Lung (tissue), 12 donors: ENCODE data around the gene CETN3. TPM values are rescaled to one million over a fixed set of nuclear protein-coding genes. Genes with fewer than 3 reads are reported as not detected.

Source experiments
- ATAC-seq: fragments of 200-7000 bp; cut with Tn5 transposase; one replicate; pipeline ENCODE4 v1.9.1; 2020; ENCODE audit warnings: moderate number of reproducible peaks; ENCODE audit not compliant: insufficient read depth, low FRiP score
- DNase-seq, 3 donors: peaks; one replicate each; pipeline ENCODE4 v3.0.0-alpha.2; 2013 to 2017
- H3K27ac ChIP-seq, 2 donors: one replicate each; pipeline ENCODE4 v1.5.1; 2013; ENCODE audit warnings: mild to moderate bottlenecking in 2 of 2, moderate library complexity in 2 of 2, control low read depth in 1 of 2, inconsistent platforms in 1 of 2, low read depth in 1 of 2, low read length in 1 of 2
- H3K27me3 ChIP-seq, 3 donors: one replicate each; pipeline ENCODE4 v1.5.1; 2013; ENCODE audit warnings: low read length in 2 of 3; ENCODE audit not compliant: control insufficient read depth in 3 of 3, insufficient read depth in 3 of 3
- H3K36me3 ChIP-seq, 4 donors: one replicate each; pipeline ENCODE4 v1.5.1; 2013; ENCODE audit warnings: low read length in 4 of 4, mild to moderate bottlenecking in 1 of 4, moderate library complexity in 1 of 4; ENCODE audit not compliant: control insufficient read depth in 4 of 4, insufficient read depth in 4 of 4
- H3K4me1 ChIP-seq, 5 donors: one replicate each; pipeline ENCODE4 v1.5.1; 2013; ENCODE audit warnings: low read length in 5 of 5, mild to moderate bottlenecking in 2 of 5, moderate library complexity in 1 of 5; ENCODE audit not compliant: control insufficient read depth in 5 of 5, insufficient read depth in 5 of 5
- H3K4me3 ChIP-seq: one replicate; pipeline ENCODE4 v1.5.1; 2013; ENCODE audit warnings: mild to moderate bottlenecking, control low read depth, moderate library complexity
- H3K9ac ChIP-seq, 2 donors: one replicate each; pipeline ENCODE4 v1.5.1; 2013; ENCODE audit warnings: low read length in 2 of 2, control low read depth in 1 of 2; ENCODE audit not compliant: insufficient read depth in 1 of 2
- H3K9me3 ChIP-seq, 4 donors: one replicate each; pipeline ENCODE4 v1.5.1; 2013; ENCODE audit warnings: low read length in 3 of 4, mild to moderate bottlenecking in 1 of 4, moderate library complexity in 1 of 4; ENCODE audit not compliant: control insufficient read depth in 4 of 4, insufficient read depth in 3 of 4
- WGBS, 2 donors: extraction: QIAGEN DNeasy Blood & Tissue Kit; methylation state at CpG; one replicate each; pipeline ENCODE4 v1.1.7; 2013; 5-methylcytosine and 5-hydroxymethylcytosine counted together
- polyA plus RNA-seq, 2 donors: library from polyadenylated mRNA; stranded (reverse); fragments of 200-250 nt; gene quantifications; one replicate each; pipeline ENCODE4 v1.2.1, GENCODE V29; 2013
- total RNA-seq, 2 donors: library from RNA; depleted of rRNA in 1 of 2; stranded (reverse); fragments of >200 nt in 1 of 2; gene quantifications; one replicate each; pipeline ENCODE4 v1.2.1, GENCODE V29; 2014 to 2021
- TF ChIP-seq, protein P1 (sequence below): IDR thresholded peaks from 2 replicates; pipeline ENCODE4 v1.5.1; 2012; ENCODE audit warnings: mild to moderate bottlenecking; ENCODE audit errors: control extremely low read depth, extremely low read depth
- donor health status: control.
- donor health status: control.
- donor health status: Bipolar disorder and iron deficiency.
- donor health status: healthy.
- donor health status: DM: yes; HTN: yes; CAD: no.

Gene CETN3
- total and polyA plus RNA-seq, 4 donors: 15.7 to 43.8 (median 22.0) TPM

DNA sequence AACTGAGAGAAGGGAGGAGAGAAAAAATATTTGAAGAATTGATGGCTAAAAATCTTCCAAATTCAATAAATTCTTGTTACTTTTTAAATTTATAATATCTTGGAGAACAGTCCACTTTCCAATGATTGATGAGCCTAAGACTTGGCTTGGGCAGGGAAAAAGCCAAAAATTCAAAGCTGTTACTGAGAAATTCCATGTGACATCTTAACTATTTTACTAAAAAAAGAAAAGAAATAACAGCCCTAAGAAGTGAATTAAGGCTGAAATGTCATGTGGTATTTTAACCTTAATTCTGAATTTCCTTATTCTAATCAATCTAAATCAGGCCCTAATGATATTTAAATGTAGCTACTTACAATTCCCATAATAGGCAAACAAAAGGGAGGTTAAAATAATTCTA, 53.4 kb downstream of the CETN3 start:
- Histone ChIP-seq H3K27me3 (no peaks in the 10 kb centered on the region), H3K36me3 (no peaks in the 10 kb centered on the region), H3K4me3 (no peak overlapping the region), H3K9ac (no peak overlapping the region), H3K9me3 (peaks cover 0 to 3% (median 0%) of the 10 kb centered on the region in 4 donors), H3K27ac (no peak overlapping the region), H3K4me1 (peaks cover 0 to 13% (median 0%) of the 10 kb centered on the region in 5 donors)
- DNase-seq (peak in 2 of 3 donors; percentile 72 to 86), ATAC-seq (no peak)
- TF ChIP-seq, protein P1, sequence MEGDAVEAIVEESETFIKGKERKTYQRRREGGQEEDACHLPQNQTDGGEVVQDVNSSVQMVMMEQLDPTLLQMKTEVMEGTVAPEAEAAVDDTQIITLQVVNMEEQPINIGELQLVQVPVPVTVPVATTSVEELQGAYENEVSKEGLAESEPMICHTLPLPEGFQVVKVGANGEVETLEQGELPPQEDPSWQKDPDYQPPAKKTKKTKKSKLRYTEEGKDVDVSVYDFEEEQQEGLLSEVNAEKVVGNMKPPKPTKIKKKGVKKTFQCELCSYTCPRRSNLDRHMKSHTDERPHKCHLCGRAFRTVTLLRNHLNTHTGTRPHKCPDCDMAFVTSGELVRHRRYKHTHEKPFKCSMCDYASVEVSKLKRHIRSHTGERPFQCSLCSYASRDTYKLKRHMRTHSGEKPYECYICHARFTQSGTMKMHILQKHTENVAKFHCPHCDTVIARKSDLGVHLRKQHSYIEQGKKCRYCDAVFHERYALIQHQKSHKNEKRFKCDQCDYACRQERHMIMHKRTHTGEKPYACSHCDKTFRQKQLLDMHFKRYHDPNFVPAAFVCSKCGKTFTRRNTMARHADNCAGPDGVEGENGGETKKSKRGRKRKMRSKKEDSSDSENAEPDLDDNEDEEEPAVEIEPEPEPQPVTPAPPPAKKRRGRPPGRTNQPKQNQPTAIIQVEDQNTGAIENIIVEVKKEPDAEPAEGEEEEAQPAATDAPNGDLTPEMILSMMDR: no peak

DNA sequence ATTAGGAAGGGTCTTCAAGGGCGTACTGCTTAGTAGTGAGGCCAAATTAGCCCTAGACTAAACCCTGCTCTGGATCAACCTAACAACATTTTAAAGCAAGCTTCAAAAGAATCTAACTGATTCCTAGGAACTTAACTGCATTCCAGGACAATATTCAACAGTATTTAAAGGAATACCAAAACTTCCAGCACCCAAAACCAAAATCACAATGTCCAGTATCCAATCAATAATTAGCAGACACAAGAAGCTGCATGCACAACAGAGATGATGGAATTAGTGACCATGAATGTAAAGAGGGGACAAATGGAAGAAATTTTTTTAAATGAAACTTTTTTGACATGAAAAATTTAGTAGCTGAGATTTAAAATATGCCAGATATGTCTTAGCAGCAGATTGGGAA, 53.9 kb downstream of the CETN3 start:
- H3K9ac ChIP-seq: no peak overlapping the region
- H3K4me1 ChIP-seq: peaks cover 0 to 13% (median 0%) of the 10 kb centered on the region in 5 donors
- no peak overlapping the region for H3K27ac ChIP-seq
- no peaks in the 10 kb centered on the region for H3K36me3 ChIP-seq
- H3K9me3 ChIP-seq: peaks cover 0 to 3% (median 0%) of the 10 kb centered on the region in 4 donors
- no peak overlapping the region for H3K4me3 ChIP-seq
- DNase-seq: peak in 1 of 3 donors; percentile 2
- H3K27me3 ChIP-seq: no peaks in the 10 kb centered on the region
- TF ChIP-seq, protein P1: no peak
- 90 to 95% methylated on average over 1 of the region's 1 CpG for WGBS, 2 donors
- no peak for ATAC-seq

DNA sequence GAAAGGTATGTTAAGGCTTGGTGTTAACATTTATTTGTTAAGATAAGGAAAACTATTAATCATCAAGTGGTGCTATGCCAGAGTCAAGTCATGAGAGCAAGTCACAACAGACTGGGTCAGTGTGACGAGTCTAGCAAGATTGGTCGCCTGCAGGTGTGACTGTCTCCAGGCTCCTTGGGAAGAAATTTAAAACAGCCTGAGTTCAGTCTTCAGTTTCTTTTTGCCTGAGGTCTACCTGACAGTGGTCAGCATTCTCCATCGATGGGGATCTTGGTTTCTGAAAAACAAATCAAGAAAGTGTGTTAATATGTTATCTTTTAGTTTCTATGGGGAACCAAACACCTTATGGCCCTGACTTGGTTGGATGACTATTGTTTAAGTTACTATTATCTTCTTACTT, 56.3 kb downstream of the CETN3 start:
- Histone ChIP-seq H3K4me1 (peaks cover 0 to 13% (median 0%) of the 10 kb centered on the region in 5 donors), H3K27me3 (no peaks in the 10 kb centered on the region), H3K9ac (no peak overlapping the region), H3K27ac (no peak overlapping the region), H3K4me3 (no peak overlapping the region), H3K9me3 (peaks cover 0 to 3% (median 0%) of the 10 kb centered on the region in 4 donors), H3K36me3 (no peaks in the 10 kb centered on the region)
- TF ChIP-seq, protein P1: no peak
- WGBS, 2 donors: 88 to 96% methylated on average over 3 of the region's 3 CpGs
- ATAC-seq: no peak
- no peak for DNase-seq

DNA sequence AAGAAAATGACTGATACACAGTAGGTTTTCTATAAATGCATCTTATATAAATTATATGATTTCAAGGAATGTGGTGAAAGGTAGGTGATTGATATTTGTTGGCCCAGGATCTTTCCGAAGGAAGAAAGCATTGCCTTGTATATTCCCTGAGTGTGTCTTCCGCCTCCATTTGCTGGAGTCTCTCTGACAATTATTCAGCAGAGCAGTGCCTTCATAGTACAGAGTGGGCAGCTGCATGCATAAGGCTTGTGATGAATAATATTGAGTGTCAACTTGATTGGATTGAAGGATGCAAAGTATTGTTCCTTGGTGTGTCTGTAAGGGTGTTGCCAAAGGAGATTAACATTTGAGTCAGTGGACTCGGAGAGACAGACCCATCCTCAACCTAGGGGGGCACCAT, 58.5 kb downstream of the CETN3 start:
- ATAC-seq (no peak), DNase-seq (no peak)
- H3K36me3 ChIP-seq: no peaks in the 10 kb centered on the region
- 88 to 92% methylated on average over 3 of the region's 3 CpGs for WGBS, 2 donors
- TF ChIP-seq, protein P1: no peak
- peaks cover 0 to 3% (median 0%) of the 10 kb centered on the region in 4 donors for H3K9me3 ChIP-seq
- H3K27ac ChIP-seq: no peak overlapping the region
- no peak overlapping the region for H3K9ac ChIP-seq
- no peaks in the 10 kb centered on the region for H3K4me1 ChIP-seq
- H3K27me3 ChIP-seq: no peaks in the 10 kb centered on the region
- no peak overlapping the region for H3K4me3 ChIP-seq
